ENCODE measurements around the gene NR4A1.
A peak's percentile ranks its signal among the peaks of the same experiment; 100 is the strongest.

The NR4A1 gene

DNA sequence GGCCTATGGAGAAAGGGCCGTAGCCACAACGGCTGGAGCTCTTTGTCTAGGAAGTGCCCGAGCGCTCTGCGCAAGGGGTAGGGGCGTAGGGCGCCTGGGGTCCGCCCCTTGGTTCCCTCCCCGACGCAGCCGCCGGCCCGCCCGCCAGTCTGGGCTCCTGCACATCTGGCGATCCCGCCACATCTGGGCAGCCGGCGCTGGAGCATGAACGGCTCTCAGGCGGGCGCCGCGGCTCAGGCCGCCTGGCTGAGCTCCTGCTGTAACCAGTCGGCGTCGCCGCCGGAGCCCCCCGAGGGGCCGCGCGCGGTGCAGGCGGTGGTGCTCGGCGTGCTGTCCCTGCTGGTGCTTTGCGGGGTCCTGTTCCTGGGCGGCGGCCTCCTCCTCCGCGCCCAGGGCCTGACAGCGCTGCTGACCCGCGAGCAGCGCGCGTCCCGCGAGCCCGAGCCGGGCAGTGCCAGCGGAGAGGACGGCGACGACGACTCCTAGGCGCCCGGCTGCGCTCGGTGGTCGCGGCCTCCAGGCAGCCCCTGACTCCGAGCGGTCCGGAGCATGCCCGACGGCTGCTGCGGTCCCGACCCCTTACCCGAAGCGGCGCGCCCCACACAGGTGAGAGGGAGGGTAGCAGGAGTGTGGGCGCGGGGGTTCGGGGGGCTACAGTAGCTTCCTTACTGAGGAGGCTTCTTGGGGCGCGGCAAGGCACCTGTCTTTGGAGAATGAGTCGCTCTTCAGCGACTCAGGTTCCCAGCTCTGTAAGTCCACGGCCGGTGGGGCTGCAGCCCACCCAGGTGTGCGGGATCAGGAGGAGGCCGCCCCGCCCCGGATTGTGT is 28.5 kb downstream of the NR4A1 start, which contains the start of gene SMIM41:
Gene SMIM41 (plus strand): TSS at position 129 of the 827 bp plus-strand sequence. CDS start 76 bp downstream, at position 205.
- DNase-seq (ENCODE audit: low spot score) = no peak

DNA sequence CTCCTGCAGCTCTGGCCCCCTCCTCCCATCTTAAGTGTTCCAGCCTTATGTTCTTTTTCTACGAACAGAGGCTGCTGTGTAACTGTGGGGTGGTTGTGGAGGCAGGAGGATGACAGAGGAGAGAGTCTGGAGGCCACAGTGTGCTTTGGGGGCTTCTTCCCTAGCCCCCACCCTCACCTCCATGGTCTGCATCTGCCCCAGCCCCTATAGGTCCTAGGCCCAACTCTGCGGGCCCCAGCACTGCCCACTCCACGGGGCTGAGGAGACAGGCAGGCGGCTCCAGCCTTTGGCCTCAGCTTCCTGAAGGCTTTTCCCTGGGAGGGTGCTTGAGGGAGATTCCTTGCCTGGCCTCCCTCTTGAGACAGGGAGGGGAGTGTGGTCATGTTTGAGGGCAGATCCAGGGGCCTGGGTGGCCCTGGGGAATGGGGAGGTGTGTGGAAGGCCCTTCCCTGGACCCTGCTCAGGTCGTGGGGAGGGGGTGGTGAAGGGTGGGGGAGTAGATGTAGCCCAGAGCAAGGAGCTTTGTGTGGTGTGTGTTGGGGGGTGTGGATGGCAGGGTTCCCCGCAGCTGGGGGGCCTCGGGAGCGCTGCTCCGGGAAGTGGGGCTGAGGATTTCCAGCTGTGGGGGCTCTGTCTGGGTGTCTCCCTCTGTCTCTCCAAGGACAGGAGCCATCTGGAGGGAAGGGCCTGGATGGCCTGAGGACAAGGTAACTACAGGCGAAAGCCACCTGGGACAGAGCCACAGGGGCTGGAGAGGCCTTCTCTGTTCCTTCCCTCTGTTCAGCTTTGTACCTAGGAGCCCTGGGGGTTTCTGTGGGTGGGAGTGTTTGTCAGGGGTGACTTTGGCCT is 29.4 kb downstream of the NR4A1 start:
- no peak for DNase-seq (ENCODE audit: low spot score)

DNA sequence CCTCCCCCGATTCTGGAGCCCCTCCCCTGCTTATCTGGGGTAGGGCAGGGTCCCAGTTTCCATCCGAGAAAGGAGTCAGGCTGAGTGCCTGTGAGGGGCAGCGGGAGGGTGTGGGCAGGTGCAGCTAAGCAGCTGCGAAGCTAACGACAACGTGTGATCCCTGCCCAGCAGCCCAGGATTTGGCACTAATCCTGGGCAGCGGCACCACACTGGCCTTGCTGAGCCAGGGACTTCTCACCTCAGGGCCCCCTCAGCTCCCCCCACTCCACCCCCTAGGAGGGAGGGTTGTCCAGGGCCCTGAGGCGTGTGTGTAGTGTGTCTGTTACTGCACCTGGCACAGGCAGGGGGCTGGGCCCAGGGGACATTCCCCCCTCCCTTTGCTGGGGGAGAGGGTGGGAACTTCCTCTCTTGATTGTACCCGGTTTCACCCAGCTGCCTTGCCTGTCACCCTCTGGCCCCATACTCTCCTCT is 30.1 kb downstream of the NR4A1 start:
- DNase-seq (ENCODE audit: low spot score) = no peak

DNA sequence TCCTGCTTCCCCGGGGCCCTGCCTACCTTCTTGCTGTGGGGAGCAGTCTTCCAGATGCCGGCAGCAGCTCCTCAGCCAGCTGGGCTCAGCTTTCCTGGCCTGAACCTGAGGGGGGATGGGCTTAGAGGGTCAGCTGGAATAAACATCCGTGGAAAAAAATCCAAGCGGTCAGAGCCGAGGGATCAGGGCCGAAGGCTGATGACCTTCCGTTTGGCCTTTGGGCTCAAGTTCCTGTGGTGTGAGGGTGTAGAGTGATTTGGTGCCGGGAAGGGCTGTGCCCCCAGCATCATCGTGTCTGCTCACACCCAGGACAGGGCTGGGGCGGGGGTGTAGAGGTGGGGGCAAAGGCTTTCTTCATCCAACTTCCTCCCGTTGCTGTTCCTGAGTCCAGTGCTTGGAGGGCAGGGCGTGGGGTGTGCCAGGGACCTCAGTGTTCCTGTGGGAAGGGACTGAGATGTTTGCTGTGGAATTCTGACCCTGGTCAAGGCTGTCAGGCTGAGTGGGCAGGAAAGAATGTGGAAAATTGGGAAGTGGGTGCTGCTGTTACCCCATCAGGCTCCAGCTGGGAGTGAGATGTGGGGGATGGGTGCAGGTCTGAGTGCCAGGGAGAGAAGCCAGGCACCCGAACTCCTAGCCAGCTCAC is 30.9 kb downstream of the NR4A1 start:
- peak; percentile 61 for DNase-seq (ENCODE audit: low spot score)

DNA sequence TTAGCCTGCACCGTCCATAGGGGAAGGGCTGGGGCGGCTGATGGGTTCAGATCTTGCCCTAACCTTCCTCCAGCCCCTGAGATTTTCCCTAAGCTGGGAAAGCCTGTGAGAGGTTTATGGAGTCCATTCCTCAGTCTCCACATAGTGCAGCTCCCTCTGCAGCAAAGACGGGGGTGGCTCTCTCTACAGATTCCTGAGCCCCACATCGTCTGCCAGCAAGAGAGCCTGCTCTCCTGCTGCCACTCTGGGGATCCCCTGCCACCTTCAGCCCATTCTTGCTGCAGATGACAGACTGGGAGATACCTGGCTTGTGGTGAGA is 31.4 kb downstream of the NR4A1 start:
- DNase-seq (ENCODE audit: low spot score) = no peak

DNA sequence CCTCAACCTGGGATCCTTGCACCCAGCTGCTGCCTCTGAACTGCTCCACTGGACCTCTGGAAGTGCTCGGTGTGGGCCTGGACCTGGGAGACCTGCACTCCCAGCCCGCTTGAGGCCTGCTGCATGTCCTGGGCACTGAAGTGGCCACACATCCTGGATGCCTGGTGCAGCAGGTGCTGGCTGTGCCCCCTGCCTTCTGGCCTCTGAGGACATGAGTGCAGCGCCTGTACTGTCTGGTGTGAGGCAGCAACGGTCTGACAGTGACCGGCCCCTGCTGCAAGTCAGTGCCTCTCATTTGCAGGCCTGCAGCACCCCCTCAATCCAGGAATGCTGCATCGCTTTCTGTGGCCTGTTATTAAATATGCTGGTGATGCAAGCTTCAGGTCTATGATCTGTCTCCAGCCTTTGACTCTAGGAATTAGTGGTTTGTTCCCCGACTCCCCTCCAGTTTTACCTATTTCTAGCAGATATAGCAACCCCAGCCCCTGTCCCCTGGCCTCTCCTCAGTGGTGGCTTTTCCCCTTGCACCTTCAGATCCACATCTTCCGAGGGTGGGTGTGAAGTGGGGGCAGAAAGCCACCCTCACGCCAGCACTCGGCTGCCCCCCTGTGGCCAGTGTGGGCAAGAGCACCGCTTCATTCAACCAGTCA is 31.9 kb downstream of the NR4A1 start:
- DNase-seq (ENCODE audit: low spot score) = peak; percentile 89

DNA sequence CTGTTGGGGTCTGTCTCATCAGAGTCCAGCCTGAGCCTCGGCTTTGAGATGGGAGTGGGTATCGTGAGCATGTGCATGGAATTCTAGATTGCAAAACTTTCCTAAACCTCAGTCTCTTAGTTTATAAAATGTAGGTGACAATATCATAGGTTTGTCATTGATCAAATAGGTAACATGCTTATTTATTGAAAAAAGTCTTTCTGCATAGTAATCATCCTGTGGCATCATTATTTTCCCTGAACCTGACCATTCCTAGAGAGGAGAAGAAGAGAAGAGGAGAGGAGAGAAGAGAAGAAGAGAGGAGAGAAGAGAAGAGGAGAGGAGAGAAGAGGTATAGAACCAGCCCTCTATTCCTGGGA is 32.4 kb downstream of the NR4A1 start:
- DNase-seq (ENCODE audit: low spot score) = no peak

DNA sequence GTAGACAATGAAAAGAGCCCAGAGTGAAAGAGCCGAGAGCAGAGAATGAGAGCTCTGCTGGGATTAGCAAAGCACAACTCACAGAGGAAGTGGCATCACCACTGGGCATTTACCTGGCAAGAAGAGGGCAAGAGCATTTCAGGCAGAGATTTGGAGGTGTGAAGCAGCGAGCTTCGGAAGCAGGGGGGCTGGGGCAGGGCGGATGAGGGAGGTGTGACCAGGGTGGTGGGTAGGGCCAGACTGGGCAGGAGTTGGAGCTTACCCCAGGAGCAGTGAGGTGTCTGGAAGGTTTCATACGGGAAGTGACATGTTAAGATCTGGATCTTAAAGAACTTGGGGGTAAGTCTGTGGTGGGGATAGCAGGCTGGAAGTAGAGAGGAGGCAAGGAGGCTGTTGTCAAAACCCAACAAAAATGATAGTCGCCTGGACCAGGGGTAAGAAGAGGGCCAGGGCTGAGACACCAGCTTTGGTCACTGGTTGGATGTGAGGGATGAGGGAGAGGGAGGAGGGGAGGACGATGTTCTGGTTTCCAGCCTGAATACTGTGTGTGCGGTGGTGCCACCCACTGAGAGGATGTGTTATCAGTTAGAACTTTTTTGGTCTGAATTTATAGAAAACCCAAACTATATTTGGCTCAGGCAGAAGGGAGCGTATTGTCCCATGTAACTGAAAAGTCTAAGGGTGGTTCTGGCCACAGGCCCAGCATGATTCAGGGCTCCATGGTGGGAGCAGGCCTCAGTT is 33.4 kb downstream of the NR4A1 start:
- DNase-seq (ENCODE audit: low spot score) = no peak

DNA sequence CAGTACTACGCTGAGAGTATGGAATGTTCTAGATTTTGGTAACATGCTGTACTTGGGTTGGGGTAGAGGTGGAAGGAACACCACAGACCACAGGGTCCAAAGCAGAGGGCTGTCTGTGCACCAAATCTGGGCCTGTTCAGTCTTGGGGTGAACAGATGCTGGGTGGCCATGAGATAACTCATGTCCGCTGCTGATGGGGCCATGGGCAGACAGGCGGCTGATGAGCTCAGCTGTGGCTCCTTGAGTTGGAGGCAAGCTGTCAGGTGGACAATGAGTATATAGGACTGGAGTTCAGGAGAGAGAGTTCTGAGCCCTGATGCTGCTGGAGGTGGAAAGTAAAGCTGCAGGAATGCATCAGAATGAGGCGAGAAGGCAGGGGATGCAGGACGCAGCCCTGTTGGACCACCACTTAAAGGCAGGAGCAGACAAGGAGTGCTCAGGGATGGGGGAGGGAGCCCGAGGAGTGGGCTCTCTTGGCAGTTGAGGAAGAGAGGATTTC is 34.5 kb downstream of the NR4A1 start:
- DNase-seq (ENCODE audit: low spot score) = no peak

DNA sequence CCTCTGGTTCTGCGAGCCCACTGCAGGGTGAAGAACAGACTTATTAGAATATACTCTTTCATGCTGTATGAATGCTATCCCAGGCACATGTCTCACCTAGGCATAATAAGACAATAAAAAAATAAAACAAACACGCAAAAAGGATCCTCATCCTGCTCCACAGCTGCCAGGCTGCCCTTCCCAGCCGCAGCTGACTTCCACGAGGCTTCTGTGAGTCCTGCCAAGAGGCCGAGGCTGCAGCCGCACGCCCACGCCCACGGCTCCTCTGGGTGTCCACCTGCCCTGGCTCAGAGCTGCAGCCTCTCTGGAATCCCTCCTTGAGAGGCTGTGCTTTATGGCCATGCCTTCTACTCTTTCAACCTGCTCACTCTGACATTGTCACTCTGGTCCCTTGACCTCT is 35.1 kb downstream of the NR4A1 start:
- peak; percentile 71 for DNase-seq (ENCODE audit: low spot score)

DNA sequence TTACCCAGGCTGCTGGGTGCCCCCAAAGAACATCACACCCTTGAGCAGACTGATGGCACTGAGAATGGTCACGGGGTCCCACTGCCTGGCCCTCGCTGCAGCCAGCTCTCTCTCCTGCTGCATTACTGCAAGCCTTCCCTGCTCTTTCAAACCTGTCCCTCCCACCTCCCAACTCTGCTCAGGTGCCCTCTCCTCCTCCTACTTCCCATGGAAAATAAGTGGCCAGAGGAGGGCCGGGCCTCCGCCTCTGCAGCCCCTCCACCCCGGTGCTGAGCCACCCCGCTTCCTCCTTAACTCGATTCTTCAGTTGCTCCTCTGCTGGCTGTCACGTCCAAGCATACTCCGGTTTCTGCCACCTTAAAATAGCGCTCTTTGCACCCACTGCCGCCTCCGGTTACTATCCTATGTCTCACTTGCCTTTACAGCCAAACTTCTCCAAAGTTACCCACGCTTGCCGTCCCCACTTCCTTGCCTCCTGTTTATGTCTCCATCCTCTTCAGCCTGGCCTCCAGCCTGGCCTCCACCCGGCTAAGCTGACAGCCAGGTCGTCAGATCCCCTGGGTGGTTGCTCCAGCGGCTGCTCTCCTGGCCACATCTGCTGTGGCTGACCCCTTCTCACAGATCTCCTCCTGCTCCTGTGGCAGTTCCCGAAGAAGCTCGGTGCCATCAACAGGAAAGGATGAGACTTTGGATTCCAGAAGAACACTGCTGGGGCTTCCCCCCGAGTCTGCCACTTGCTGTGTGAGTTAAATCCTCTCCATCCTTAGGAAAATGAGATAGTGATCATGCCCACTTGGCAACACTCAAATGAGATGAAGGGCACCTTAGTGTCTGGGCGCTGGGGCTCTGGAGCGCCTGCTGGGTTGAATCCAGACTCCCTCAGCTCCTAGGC is 35.9 kb downstream of the NR4A1 start:
- DNase-seq (ENCODE audit: low spot score) = no peak

DNA sequence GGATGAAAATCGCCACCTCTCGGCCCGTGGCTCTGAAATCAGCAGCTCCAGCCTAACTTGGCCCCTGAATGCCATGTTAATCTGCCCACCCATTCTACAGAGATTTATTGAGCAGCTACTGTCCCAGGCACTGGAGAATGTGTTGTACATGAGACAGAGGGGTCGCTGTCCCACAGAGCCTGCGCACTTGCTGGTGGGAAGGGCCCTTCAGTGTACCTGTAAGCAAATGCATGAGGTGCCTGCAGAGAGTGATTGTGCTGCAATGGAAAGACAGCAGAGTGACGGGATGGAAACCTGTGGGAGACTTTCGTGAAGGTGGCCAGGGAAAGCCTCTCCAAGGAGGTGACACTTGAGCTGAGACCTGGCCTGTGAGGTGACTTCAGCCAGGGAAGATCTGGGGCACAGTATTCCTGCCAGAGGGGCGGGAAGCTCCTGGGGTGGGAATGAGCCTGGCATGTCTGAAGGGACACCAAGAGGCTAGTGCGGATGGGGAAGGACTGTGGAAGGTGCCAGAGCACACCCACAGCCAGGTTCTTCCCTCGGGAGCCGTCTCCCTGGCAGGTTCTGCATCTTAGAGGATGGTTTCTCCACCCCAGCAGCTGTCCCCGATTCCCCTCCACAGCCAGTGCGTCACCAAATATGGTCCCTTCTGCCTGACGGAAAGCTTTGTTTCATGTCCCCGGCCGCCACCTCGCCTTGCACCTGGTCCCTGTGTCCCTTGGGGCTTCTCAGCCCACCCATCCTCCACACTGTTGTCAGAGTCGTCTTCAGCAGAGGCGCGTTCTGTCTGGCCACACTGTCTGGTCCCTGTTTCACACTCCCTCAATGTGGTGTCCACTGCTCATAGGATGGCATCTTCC is 36.9 kb downstream of the NR4A1 start:
- DNase-seq (ENCODE audit: low spot score) = no peak

DNA sequence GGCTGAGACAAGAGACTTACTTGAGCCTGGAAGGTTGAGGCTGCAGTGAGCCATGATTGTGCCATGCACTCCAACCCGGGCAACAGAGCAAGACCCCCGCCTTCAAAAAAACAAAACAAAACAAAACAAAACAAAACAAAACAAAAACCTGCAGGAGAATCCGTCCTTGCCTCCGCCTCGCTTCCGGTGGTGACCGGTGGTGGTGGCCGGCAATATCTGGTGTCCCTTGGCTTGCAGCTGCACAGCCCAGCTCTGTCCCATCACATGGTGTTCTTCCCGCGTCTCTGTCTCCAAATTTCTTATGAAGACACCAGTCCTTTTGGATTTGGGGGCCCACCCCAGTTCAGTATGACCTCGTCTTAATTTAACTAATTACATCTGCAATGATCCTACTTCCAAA is 38.2 kb downstream of the NR4A1 start:
- DNase-seq (ENCODE audit: low spot score) = no peak

DNA sequence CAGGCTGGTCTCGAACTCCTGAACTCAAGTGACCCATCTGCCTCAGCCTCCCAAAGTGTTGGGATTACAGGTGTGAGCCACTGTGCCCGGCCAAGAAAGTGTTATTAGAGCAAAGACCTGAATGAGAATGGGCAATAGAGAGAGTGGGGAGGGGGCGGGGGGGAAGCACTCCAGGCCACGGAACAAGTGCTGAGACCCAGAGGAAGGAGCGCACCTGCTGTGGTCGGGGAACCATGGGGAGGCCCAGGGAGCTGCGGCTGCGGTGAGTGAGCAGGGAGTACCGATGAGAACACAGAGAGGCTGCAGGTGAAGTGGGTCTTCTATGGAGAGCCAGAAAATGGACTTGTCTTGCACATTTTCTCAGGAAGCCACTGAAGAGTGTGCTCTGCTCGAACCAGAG is 39.0 kb downstream of the NR4A1 start:
- no peak for DNase-seq (ENCODE audit: low spot score)

DNA sequence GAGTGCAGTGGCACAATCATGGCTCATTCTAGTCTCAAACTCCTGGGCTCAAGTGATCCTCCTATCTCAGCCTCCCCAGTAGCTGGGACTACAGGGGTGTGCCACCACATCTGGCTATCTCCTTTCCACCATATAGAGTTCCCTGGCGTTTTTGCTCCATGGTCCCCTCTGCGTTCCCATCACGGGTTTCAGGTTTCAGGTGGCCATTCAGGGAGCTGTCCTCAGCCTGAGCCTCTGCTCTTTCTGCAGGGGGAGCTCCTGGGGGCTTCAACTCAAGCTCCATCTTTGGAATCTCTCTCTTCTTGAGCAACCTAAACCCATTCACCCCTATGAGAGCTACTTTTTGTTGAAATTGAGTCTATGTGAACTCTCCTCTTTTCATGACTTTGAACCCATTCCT is 39.8 kb downstream of the NR4A1 start:
- no peak for DNase-seq (ENCODE audit: low spot score)

DNA sequence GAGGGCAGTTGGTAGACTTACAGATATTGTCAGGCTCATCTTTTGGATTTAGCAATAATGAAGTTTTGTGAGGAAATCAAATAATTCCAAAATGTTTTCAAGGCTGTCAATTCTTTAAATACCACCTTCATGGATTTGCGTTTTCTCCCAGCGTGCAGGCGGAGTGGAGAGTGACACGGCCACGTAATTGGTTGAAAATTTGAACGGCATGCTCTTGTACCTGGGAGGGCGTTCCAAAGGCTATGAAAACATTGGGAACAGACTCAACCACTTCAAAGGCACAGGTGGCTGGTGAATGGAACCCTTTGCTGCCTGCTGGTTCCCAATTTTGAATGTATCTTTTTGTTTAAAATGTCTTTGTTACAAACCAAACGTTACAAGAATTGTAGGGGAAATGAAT is 40.6 kb downstream of the NR4A1 start:
- no peak for DNase-seq (ENCODE audit: low spot score)

DNA sequence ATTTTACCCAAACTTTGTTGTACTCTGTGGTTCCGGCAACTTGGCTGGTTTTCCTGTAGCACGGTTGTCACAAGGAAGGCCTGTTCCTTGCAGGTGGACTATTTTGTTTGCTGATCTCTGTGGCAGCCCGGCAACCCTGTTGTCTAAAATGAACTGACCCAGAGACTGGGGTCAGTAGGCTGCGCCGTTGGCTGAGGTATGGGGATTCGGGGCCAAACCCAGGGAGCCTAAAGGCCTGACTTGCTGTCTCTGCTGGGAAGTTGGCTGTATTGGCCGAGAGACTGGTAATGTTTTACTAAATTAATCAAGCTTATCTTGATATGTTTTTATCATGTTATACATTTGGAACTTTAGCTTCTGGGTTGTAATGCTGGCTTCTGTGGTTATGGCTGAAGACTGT is 42.1 kb downstream of the NR4A1 start:
- DNase-seq (ENCODE audit: low spot score) = no peak

DNA sequence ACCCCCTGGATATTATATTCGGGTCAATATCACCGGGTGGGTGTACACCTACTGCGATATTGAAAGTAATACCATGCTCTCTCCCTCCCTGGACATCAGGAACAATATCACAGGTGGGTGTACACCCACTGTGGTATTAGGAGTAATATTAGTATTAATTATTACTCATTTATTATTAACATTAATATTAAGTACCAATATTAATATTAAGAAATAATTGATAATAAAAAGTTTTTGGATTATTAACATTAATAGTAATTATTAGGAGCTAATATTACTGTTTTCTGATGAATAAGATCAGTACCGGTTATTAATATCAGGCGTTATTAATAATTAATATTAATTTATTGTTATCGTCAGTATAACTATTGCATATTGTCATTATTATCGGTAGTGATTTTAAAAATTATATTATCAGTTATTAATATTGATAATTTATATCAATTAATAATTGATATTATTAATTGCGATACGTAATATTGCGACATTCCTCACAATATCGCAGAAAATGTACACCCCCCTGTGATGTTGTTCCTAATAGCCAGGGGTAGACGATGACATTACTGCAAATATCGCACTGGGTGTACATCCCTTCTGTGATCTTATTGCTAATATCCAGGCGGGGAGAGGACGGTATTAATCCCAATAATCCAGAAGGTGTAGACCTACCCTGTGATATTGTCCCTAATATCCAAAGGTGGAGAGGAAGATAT is 45.2 kb downstream of the NR4A1 start:
- DNase-seq (ENCODE audit: low spot score) = no peak
